PC-9 (cell line): ENCODE measurements around the gene NAT8. TPM values are rescaled to one million over a fixed set of nuclear protein-coding genes. Genes with fewer than 3 reads are reported as not detected.
"Not testable (repeated sequence)": the region's sequence is repeated elsewhere in the genome, so short reads cannot be mapped to it uniquely, and the experiment has no call there.

Experiments used
- BruUV-seq: library from RNA; stranded (reverse); fragments of 400-500 nt; replicated peaks from 2 replicates; lab custom pipeline; 2021; lab: Mats Ljungman, UMichigan
- CTCF ChIA-PET: fragments of 300-600 bp; sonication (Branson Sonifier 250); formaldehyde crosslinking; loops from one replicate; lab custom pipeline; 2022; ENCODE audit warnings: antibody characterized with exemption; lab: Charles Lee
- POLR2A ChIA-PET: fragments of 300-600 bp; sonication (Branson Sonifier 250); formaldehyde crosslinking; loops from one replicate; lab custom pipeline; 2022; ENCODE audit warnings: antibody characterized with exemption; ENCODE audit not compliant: unreplicated experiment; lab: Charles Lee
- DNase-seq, 2 experiments: peaks; one replicate each; pipeline versions ENCODE4 v3.0.0 to v3.0.0-alpha.2; 2015 to 2022; ENCODE audit warnings: mixed read lengths in 1 of 2
- H2AFZ ChIP-seq: fragments of 200-600 bp; sonication (generic); 2 replicates; pipeline ENCODE4 v1.8.1; 2017; ENCODE audit warnings: antibody characterized with exemption
- H3F3A ChIP-seq: fragments of 200-600 bp; sonication (generic); 2 replicates; pipeline ENCODE4 v1.8.1; 2017; ENCODE audit warnings: antibody characterized with exemption, mild to moderate bottlenecking, low read depth; ENCODE audit not compliant: insufficient read depth
- H3K27ac ChIP-seq: fragments of 200-600 bp; sonication (generic); 2 replicates; pipeline ENCODE4 v1.6.1; 2016; ENCODE audit warnings: mixed run types
- H3K27me3 ChIP-seq: fragments of 200-600 bp; sonication (generic); 2 replicates; pipeline ENCODE4 v1.6.1; 2016; ENCODE audit warnings: low read depth, mixed run types; ENCODE audit not compliant: insufficient read depth
- H3K36me3 ChIP-seq: fragments of 200-600 bp; sonication (generic); 2 replicates; pipeline ENCODE4 v1.6.1; 2016; ENCODE audit warnings: low read depth, mixed run types
- H3K4me1 ChIP-seq: fragments of 200-600 bp; sonication (generic); replicated peaks from 2 replicates; pipeline ENCODE4 v1.6.1; 2016; ENCODE audit warnings: mixed run types; ENCODE audit not compliant: insufficient read depth
- H3K4me2 ChIP-seq: fragments of 200-600 bp; sonication (generic); 2 replicates; pipeline ENCODE4 v1.6.1; 2017; ENCODE audit warnings: mixed run types
- H3K4me3 ChIP-seq: fragments of 200-600 bp; sonication (generic); 2 replicates; pipeline ENCODE4 v1.6.1; 2016; ENCODE audit warnings: mixed run types
- H3K79me2 ChIP-seq: fragments of 200-600 bp; sonication (generic); 2 replicates; pipeline ENCODE4 v1.6.1; 2017; ENCODE audit warnings: low read depth, mixed run types
- H3K9me2 ChIP-seq: fragments of 200-600 bp; sonication (generic); 2 replicates; pipeline ENCODE4 v1.8.1; 2017; ENCODE audit warnings: mild to moderate bottlenecking; ENCODE audit not compliant: insufficient read depth
- H3K9me3 ChIP-seq: fragments of 200-600 bp; sonication (generic); 2 replicates; pipeline ENCODE4 v1.8.1; 2016; ENCODE audit warnings: low read depth; ENCODE audit not compliant: insufficient read depth
- H4K20me1 ChIP-seq: fragments of 200-600 bp; sonication (generic); 2 replicates; pipeline ENCODE4 v1.8.1; 2017; ENCODE audit not compliant: insufficient read depth
- intact Hi-C: fragments of 100-400 bp; cut with micrococcal nuclease; formaldehyde crosslinking; loops from one replicate; pipeline ENCODE4 v1.10.0; 2022; ENCODE audit not compliant: unreplicated experiment
- total RNA-seq: library from RNA; stranded (reverse); gene quantifications from 2 replicates; pipeline ENCODE4 v1.2.3, GENCODE V29; 2021
- TF ChIP-seq, protein P1 (sequence below): fragments of 200-600 bp; sonication (generic); conservative IDR thresholded peaks from 2 replicates; pipeline ENCODE4 v1.6.1; 2017; ENCODE audit warnings: mixed run types, antibody characterized with exemption, mild to moderate bottlenecking, moderate library complexity

Gene NAT8
- total RNA-seq, 1 experiment from 2014 or later: not detected

DNA sequence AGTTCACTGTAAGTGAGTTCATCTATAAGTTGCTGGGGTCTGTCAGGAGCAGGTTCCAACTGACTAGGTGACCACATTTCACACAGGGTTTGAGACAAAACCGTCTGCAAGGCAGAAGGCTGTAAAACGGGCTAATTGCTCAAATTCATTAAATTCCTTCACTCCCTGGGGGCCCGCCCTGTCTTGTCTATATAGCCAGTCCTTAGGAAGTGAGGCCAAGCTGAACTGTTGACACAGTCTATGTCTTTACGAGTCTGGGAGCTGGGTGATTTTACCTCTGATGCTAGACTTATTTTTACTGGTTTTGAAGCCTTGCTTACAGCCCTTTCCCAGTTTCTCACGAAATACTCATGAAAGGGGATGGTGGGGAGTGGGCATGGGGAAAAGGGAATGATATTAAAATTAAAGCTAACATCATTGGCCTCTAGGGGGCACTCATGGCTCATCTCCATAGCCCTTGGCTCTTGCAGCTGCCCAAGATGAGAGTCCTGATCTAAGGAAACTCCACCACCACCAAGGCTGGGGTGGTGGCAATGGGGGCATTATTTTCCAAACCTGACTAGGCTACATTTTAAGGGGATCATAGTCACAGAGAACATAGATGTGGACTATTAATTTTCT, 37.8 kb upstream of the NAT8 start:
- BruUV-seq, H2AFZ ChIP-seq, H3K36me3 ChIP-seq, H4K20me1 ChIP-seq, H3K27ac ChIP-seq, H3K4me2 ChIP-seq, H3K9me2 ChIP-seq, H3K4me3 ChIP-seq, H3K9me3 ChIP-seq, intact Hi-C loops, H3K4me1 ChIP-seq, H3F3A ChIP-seq, H3K79me2 ChIP-seq: not testable (repeated sequence)
- ChIA-PET CTCF (interaction anchor here (0.7 kb wide), 3 partner anchors 13 to 472 kb away, joined by 3 to 9 read pairs (median 4); no protein-coding TSS in a partner anchor), POLR2A (interaction anchor here (0.7 kb wide), 1 partner anchor 21 kb away, joined by 4 read pairs; no protein-coding TSS in a partner anchor)
- DNase-seq: peak; percentile 26 to 30
- peaks cover 20% of the 10 kb centered on the region for H3K27me3 ChIP-seq
- TF ChIP-seq, protein P1, sequence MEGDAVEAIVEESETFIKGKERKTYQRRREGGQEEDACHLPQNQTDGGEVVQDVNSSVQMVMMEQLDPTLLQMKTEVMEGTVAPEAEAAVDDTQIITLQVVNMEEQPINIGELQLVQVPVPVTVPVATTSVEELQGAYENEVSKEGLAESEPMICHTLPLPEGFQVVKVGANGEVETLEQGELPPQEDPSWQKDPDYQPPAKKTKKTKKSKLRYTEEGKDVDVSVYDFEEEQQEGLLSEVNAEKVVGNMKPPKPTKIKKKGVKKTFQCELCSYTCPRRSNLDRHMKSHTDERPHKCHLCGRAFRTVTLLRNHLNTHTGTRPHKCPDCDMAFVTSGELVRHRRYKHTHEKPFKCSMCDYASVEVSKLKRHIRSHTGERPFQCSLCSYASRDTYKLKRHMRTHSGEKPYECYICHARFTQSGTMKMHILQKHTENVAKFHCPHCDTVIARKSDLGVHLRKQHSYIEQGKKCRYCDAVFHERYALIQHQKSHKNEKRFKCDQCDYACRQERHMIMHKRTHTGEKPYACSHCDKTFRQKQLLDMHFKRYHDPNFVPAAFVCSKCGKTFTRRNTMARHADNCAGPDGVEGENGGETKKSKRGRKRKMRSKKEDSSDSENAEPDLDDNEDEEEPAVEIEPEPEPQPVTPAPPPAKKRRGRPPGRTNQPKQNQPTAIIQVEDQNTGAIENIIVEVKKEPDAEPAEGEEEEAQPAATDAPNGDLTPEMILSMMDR: peak; percentile 82

DNA sequence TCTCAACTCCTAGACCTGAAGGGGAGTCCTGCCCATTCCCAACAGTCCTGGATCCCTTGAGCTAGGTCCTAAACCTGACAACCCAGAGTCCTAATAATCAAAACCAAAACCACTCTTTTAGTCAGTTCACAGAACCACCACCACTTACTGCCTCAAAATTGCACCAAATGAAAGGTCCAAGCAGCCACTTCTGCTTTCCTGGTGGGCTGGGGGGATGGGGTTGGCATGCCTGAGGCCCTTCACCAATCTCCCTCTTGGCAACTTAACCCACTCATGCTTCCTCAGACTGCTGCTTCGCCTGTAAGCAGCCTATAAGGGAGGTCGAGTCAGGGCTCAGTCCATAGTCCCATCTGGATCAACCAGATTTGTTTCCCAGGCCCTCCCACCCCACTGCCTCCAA, 37.0 kb upstream of the NAT8 start:
- H3K4me3 ChIP-seq, H3F3A ChIP-seq, H3K9me3 ChIP-seq, H2AFZ ChIP-seq, intact Hi-C loops, BruUV-seq, H3K4me2 ChIP-seq, H3K4me1 ChIP-seq, DNase-seq, H3K79me2 ChIP-seq, H4K20me1 ChIP-seq, H3K36me3 ChIP-seq, H3K27ac ChIP-seq, H3K9me2 ChIP-seq: not testable (repeated sequence)
- peaks cover 20% of the 10 kb centered on the region for H3K27me3 ChIP-seq
- ChIA-PET POLR2A (interaction anchor here (0.7 kb wide), 1 partner anchor 20 kb away, joined by 4 read pairs; no protein-coding TSS in a partner anchor), CTCF (interaction anchor here (0.6 to 0.7 kb wide), 3 partner anchors 88 to 722 kb away, joined by 3 to 9 read pairs (median 4); no protein-coding TSS in a partner anchor)

DNA sequence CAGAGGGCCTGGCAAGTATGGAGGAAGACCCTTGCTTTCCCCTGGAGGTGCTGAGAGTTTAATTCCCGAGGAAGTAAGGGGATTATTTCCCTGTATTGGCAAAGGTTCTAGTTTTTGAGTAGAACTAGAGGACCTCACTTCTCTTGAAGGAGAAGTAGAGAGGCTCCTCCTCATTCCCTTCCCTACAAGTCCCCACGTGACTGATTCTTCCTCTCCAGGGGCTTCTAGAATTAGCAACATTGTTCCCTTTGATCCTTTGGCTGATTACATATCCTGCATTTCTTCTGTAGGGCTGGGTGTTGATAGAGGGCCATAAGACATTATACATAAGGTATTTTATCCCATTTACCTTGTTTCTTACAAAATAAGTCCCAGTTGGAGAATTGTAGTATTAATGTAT, 35.8 kb upstream of the NAT8 start:
- H3K9me3 ChIP-seq, H3K9me2 ChIP-seq, H3K4me3 ChIP-seq, intact Hi-C loops, POLR2A ChIA-PET, DNase-seq, H3K27ac ChIP-seq, H3K79me2 ChIP-seq, H4K20me1 ChIP-seq, H3K4me2 ChIP-seq, CTCF ChIA-PET, BruUV-seq, H2AFZ ChIP-seq, H3K4me1 ChIP-seq, H3F3A ChIP-seq, H3K36me3 ChIP-seq: not testable (repeated sequence)
- peaks cover 20% of the 10 kb centered on the region for H3K27me3 ChIP-seq

DNA sequence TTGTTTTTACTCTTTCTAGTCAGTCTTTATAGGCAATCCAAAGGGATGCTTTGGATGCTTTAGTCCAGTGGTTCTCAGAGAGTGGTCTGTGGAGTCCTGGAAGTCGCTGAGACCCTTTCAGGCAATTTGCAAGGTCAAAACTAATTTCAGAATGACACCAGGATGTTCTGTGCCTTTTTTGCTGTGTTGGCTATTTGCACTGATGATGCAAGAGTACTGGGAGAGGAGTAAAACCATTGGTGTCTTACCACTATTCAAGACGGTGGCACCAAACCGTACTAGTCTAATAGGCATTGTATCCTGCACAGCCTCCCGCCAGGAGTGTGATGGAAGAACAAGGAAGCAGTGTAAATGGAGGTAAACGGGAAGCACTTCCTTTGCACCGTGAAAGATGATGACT, 34.0 kb upstream of the NAT8 start:
- H3K27me3 ChIP-seq: peaks cover 18% of the 10 kb centered on the region; the same call in 1 of the 2 replicates
- H3K27ac ChIP-seq, H3K36me3 ChIP-seq, H3K4me2 ChIP-seq, H2AFZ ChIP-seq, H3K79me2 ChIP-seq, CTCF ChIA-PET, H3K9me2 ChIP-seq, H3K9me3 ChIP-seq, POLR2A ChIA-PET, DNase-seq, H3K4me3 ChIP-seq, H4K20me1 ChIP-seq, intact Hi-C loops, H3K4me1 ChIP-seq, BruUV-seq, H3F3A ChIP-seq: not testable (repeated sequence)

DNA sequence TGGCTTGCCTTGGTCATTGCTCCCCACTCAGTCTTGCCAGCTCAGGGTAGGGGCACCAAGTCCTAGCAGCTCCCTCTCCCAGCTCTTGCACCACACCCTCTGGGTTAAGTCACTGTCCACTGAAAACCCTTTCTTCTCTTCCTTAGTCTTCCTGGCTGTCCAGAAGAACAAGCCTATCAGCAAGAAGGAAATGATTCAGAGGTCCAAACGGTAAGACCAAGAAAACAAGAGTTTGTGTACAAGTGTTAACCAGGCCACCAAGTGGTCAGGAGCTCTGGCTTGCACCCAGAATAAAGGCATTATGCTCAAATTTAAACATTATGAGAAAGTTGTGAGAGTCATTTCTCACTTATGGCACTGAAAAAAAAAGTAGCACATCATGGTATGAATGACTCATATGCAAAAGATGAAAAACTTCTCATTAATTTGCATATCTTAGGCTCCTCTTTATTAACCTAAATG, 32.5 kb upstream of the NAT8 start:
- H2AFZ ChIP-seq, H3K4me3 ChIP-seq, DNase-seq, H3K27ac ChIP-seq, H3K79me2 ChIP-seq, POLR2A ChIA-PET, H3K9me3 ChIP-seq, H3K4me1 ChIP-seq, H3K36me3 ChIP-seq, intact Hi-C loops, H3K9me2 ChIP-seq, H3F3A ChIP-seq, H3K4me2 ChIP-seq, H4K20me1 ChIP-seq, BruUV-seq: not testable (repeated sequence)
- peaks cover 19% of the 10 kb centered on the region; the same call in 1 of the 2 replicates for H3K27me3 ChIP-seq
- CTCF ChIA-PET: interaction anchor here (0.6 kb wide), 1 partner anchor 943 kb away, joined by 3 read pairs; no protein-coding TSS in a partner anchor

DNA sequence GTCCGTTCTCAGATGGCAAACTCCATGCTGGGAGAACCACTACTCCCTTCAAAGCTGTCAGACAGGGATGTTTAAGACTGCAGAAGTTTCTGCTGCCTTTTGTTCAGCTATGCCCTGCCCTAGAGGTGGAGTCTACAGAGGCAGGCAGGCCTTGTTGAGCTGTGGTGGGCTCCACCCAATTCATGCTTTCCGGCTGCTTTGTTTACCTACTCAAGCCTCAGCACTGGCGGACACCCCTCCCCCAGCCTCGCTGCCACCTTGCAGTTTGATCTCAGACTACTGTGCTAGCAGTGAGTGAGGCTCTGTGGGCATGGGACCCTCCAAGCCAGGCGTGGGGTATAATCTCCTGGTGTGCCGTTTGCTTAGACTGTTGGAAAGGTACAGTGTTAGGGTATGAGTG, 27.8 kb upstream of the NAT8 start:
- H3K9me3 ChIP-seq, DNase-seq, H3K4me3 ChIP-seq, H3K79me2 ChIP-seq, H3K4me1 ChIP-seq, H3K27ac ChIP-seq, H3K9me2 ChIP-seq, H3K36me3 ChIP-seq, H2AFZ ChIP-seq, CTCF ChIA-PET, intact Hi-C loops, H3F3A ChIP-seq, BruUV-seq, POLR2A ChIA-PET, H4K20me1 ChIP-seq: not testable (repeated sequence)
- H3K4me2 ChIP-seq: peak overlapping the region; percentile 6; the same call in 1 of the 2 replicates
- peaks cover 30% of the 10 kb centered on the region for H3K27me3 ChIP-seq
